ENCODE measurements around the gene GLT1D1.

The GLT1D1 gene

DNA sequence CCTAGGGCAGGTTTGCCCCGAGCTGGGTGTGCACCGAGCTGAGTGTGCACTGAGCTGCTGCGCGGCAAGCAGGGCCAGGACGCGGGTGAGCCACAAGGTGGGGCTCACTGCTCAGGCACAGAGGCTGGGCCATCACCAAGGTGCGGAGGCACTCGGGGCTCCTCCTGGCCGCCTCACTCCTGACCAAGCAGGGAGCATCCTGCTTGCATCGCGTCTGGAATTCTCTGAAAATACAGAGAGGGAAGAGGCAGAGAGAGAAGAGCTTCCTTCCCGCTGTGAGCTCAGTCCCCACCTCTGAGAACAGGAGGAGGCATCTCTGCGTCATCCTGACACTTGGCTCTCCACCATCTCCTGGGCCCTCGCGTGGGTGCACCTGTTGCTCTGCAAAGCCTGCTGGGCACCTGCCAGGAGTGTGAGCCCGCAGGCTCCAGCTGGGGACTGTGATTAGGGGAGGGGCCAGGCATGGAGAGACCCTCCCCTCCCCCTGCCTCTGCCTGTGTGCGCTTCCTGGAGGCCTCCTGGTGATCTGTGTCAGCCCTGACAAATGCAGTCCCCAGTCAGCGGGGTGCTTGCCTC is 116.3 kb downstream of the GLT1D1 start:
- peak in 1 of 5 experiments; percentile 52 for DNase-seq

DNA sequence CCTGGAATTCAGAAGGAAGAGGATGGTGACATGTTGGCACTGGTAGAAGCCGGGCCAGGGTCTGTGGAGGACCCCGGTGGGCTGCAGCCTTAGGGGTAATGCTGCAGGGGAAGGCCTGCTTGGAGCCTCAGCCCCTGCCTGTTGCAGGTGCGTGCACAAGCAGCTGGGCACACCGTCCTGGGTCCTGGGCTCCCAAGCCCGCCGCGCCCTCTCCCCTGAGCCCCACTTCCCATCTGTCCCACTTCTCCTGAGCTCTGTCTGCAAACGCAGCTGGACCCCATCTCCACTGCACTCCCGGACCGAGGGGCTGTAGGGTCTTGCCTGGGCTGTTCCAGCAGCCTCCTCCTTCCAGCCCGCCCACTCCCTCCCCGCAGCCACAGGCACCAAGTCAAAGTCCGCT is 116.8 kb downstream of the GLT1D1 start:
- DNase-seq, result no peak

DNA sequence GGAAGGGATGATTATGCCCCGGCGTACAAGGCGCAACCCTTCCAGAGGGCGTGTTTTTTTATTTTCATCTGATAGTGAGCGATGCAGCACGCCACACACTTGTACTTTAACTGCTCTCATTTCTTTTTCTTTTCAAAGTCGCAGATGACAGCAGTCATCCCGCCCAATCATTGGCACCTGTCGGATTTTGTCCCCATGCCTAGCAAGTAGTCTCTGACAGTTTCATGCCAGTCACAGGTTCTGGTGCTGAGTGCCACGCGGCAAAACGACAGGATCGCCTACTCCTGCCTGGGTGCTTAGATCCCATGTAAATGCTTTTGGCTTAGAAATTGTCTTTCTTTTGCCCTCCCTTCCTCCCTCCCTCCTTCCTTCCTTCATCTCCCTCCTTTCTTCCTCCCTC is 117.7 kb downstream of the GLT1D1 start:
- no peak for DNase-seq

GRCh38 chr12:128971802-128972201 is 118.5 kb downstream of the GLT1D1 start:
- no peak for DNase-seq

DNA sequence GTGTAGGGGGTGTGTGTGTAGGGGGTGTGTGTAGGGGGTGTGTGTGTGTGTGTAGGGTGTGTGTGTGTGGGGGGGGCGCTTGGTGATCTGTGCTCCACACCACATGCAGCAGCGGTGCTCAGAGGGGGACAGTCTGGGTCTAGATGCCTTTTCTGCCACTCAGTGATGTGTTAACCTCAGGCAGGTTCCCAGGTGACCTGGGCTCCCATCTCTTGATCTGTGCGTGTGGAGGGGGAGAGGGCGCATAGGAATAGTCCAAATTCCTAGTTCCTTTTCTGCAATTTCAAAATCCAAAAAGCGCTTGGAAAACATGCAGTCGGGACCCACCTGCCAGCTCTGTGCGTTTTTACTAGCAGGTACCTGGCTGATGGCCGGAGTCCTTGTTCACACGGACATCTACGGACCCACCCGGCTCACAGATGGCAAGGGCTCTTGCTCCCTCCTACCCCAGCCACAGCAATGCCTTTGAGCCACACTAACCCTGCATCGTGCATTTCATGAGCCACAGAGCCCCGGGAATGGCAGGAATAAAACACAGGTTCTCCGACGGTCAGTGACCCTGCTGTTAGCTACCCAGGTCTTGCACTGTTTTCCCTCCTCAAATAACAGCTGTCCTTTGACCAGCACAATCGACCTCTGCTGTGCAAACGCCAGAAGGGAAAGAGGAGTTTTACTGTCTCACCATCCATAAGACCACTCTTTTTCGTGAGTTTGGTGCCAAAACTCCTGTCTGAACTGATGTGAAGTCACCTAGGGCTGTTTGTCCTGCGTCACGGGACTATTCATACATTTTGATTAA is 120.8 kb downstream of the GLT1D1 start:
- DNase-seq, result no peak

DNA sequence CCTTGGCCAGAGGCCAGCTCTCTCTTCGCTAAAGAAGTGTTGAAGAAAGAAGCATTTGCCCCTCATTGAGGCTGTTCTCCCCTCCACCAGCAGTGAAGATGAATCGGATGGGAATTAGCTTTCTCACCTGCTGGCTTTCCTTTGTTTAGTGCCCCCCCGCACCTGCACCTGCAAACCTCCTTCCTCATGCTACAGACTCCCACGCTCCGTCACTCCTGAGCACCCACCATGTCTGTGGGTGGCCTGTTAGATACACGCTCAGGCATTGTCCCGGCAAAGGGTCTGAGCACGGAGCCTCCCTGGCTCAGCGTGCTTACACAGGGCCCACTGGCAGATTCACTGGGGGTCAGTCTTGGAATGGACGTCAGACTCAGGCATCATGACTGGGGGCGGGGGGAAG is 121.6 kb downstream of the GLT1D1 start:
- no peak for DNase-seq

DNA sequence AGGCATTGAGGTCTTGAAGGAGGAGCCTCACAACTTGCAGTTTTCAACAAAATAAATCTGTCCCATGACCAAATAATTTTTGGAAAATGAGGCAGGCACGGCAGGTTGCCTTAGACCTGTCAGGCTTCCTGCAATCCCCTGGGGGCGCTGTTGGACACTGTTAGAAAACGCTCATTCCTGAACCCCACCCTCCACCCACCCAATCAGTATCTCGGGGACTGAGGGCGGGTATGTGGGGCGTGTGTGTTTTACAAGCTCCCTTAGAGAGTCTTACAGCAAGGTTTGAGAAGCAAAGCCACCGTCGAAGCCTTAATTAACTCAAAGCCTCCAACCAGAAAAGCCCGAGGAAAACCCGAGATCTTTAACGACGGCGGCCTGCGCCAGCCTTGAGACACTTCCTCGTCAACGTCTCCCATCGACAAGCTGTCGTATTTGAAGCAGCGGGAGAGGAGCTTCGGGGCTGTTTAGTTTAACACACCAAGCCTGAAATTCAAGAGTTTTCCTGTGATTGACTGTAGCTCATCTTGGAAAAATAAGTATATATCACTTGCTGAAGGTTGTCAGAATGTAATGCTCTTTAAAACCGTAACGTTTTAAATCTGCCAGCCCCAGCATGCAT is 123.0 kb downstream of the GLT1D1 start:
- peak in 1 of 5 experiments; percentile 51 for DNase-seq

DNA sequence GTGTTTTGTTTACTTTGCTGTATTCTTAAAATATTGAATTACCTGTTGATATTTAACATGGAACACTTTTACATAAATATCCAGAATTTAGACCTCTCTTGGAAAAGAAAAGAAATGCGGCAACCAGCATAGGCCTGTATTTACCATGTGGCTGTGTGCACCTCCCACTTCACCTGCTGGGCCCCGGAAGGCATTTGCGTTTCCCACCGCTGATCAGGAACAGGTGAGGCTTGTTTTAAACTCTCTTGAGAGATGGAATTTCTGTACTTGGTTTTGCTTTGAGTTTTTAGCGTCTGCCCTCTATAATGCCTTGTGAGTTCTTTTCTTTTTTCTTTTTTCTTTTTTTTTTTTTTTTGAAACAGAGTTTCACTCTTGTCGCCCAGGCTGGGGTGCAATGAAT is 124.2 kb downstream of the GLT1D1 start:
- no peak for DNase-seq

DNA sequence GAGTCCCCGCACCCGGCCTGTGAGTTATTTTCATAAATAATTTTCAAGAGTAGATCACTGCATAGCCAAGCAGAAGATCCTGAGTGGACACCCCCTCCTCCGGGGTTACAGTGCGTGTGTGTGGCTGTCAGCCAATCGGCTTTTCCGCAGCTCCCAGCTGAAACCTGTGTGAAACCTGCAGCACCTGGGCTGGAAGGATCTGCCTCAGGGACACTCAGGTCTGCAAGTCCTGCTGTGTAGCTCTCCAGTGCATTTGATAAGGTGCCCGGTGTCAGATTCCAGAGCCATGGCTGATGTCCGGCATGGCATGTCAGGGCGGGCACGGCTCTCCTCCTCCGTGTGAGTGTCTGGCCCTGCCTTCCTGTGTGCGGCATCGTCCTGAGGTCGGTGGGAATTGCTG is 124.8 kb downstream of the GLT1D1 start:
- no peak for DNase-seq

- no peak for DNase-seq
These were observed 127.3 kb downstream of the GLT1D1 start for GRCh38 chr12:128980623-128981022.

- no peak for DNase-seq
These were observed 128.8 kb downstream of the GLT1D1 start for GRCh38 chr12:128981971-128982533.

- no peak for DNase-seq
These were observed 129.7 kb downstream of the GLT1D1 start for GRCh38 chr12:128982933-128983332.

DNA sequence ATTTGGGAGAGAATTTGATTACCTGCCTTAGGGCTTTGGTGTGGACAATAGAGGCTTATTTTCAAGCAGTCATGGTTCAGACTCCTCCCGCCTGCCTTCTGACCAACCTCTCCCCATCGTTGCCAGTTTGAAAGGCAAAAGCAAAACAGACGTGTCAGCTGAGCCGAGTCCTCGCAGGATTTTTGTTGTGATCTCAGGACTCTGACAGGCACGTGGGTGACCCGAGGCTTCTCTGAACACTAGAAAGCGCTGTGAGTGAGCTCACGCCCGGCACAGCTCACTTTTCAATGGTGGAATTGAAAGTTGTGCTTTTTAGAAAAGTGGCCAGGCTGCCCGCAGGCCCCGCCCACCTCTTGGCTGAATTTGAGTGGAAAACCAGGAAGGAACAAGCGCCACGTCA is 130.1 kb downstream of the GLT1D1 start:
- DNase-seq, result no peak

- no peak for DNase-seq
These were observed 133.7 kb downstream of the GLT1D1 start for GRCh38 chr12:128986957-128987356.

DNA sequence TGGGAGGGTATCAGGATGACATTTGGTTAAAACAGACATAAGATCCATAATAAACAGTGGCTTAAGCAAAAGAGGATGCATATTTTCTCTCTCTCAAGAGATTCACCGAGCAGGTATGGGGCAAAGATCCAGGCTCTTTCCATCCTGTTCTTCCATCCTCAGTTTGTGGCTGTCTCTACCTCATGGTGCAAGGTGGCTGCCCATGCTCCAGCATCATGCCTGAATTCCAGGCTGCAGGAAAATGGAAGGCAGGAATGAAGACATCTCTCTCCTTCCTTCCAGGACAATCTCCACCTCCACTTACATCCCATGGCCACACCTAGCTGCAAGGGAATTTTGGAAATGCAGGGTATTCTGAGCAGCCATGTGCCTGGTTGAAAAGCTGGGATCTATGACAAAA is 136.0 kb downstream of the GLT1D1 start:
- DNase-seq, result no peak

GRCh38 chr12:128991716-128992115 is 138.4 kb downstream of the GLT1D1 start:
- no peak for DNase-seq

DNA sequence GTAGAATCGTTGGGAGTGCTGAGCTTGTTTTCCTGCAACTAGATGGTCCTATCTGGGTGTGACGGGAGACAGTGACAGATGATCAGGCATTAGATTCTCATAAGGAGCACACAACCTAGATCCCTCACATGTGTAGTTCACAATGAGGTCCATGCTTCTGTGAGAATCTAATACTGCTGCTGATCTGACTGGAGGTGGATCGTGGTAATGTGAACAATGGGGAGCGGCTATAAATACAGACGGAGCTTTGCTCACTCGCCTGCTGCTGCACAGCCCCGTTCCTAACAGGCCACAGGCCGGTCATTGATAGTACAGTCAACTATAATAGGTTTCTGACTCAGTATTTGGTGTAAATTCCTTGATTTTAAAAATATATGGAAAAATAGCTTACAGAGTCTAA is 138.8 kb downstream of the GLT1D1 start:
- no peak for DNase-seq

DNA sequence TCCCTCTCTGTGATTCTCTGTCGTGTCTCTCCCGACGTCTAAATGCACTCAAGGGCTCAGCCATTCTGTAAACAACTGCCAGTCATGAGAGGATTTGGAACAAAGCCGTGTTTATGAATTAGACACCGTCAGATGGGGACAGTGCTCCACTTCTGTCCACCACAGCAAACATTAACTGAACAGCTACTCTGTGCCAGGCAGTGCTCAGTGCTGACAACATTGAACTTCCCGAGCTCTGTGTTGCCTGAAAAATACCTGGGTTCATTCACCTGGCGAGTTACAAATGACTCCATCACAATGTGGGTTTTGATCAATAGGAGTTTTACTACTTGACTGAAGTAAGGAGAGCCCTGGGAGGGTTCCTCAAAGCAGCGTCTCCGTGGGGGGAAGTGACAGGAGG is 139.3 kb downstream of the GLT1D1 start:
- no peak for DNase-seq

DNA sequence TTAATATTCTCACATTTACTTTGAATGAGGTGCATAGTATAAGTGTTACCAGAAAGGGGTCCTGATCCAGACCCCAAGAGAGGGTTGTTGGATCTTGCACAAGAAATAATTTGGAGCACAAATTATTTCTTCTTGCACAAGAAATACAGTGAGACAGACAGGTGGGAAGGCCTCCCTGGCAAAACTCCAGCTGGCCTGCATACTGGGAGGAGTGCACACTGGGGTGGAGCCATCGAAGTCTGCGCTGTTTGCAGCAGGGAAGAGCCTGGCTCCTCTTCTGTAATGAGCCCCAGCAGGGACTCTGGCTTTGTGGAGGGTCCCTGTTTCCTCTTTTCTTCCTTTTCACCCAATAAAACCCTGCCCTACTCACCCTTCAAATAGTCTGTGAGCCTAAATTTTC is 141.6 kb downstream of the GLT1D1 start:
- DNase-seq, result no peak

GRCh38 chr12:128995619-128996018 is 142.3 kb downstream of the GLT1D1 start:
- DNase-seq, result no peak

GRCh38 chr12:129001826-129002225 is 148.5 kb downstream of the GLT1D1 start:
- no peak for DNase-seq

GRCh38 chr12:129002427-129002826 is 149.1 kb downstream of the GLT1D1 start:
- DNase-seq, result no peak

GRCh38 chr12:129005416-129005815 is 152.1 kb downstream of the GLT1D1 start:
- no peak for DNase-seq

- DNase-seq, result no peak
These were observed 152.6 kb downstream of the GLT1D1 start for GRCh38 chr12:129005829-129006228.

Data from T-helper 2 cell (primary cell).